Neutrophil (primary cell): ENCODE results near the gene ISCA1.

Experiments
- H3K27ac ChIP-seq: fragments of 200-600 bp; sonication (generic); 2 replicates; pipeline ENCODE4 v1.5.1; 2016; ENCODE audit warnings: mild to moderate bottlenecking, moderate library complexity
- H3K27me3 ChIP-seq: fragments of 200-600 bp; sonication (generic); 2 replicates; pipeline ENCODE4 v1.6.0; 2016; ENCODE audit warnings: mild to moderate bottlenecking
- H3K36me3 ChIP-seq: fragments of 200-600 bp; sonication (generic); 2 replicates; pipeline ENCODE4 v1.5.1; 2017
- H3K4me1 ChIP-seq, 2 experiments: fragments of 200-600 bp in 1 of 2; sonication (generic) in 1 of 2; 1 replicate in 1 of 2; 2 replicates in 1 of 2; pipeline versions ENCODE4 v1.5.1 to v1.6.1; 2013 to 2016; ENCODE audit warnings: low read depth in 1 of 2, low read length in 1 of 2, mild to moderate bottlenecking in 1 of 2, moderate library complexity in 1 of 2; ENCODE audit not compliant: control insufficient read depth in 1 of 2, insufficient read depth in 1 of 2
- H3K4me3 ChIP-seq, 2 experiments: fragments of 200-600 bp in 1 of 2; sonication (generic) in 1 of 2; 1 replicate in 1 of 2; 2 replicates in 1 of 2; pipeline ENCODE4 v1.5.1; 2013 to 2016; ENCODE audit warnings: low read depth in 1 of 2, low read length in 1 of 2, mild to moderate bottlenecking in 1 of 2, moderate library complexity in 1 of 2
- H3K9me3 ChIP-seq: fragments of 200-600 bp; sonication (generic); 2 replicates; pipeline ENCODE4 v1.5.1; 2016
- TF ChIP-seq, protein P1 (sequence below): fragments of 200-600 bp; sonication (generic); IDR thresholded peaks from 2 replicates; pipeline ENCODE4 v1.5.1; 2016; ENCODE audit warnings: antibody characterized with exemption

The ISCA1 gene

GRCh38 chr9:86324901-86325300 is 42.6 kb upstream of the ISCA1 start:
- Histone ChIP-seq H3K27me3 (no peaks in the 10 kb centered on the region), H3K27ac (no peak overlapping the region), H3K9me3 (no peaks in the 10 kb centered on the region), H3K4me1 (no peaks in the 10 kb centered on the region), H3K4me3 (no peak overlapping the region), H3K36me3 (peaks cover 100% of the 10 kb centered on the region)
- TF ChIP-seq, protein P1, sequence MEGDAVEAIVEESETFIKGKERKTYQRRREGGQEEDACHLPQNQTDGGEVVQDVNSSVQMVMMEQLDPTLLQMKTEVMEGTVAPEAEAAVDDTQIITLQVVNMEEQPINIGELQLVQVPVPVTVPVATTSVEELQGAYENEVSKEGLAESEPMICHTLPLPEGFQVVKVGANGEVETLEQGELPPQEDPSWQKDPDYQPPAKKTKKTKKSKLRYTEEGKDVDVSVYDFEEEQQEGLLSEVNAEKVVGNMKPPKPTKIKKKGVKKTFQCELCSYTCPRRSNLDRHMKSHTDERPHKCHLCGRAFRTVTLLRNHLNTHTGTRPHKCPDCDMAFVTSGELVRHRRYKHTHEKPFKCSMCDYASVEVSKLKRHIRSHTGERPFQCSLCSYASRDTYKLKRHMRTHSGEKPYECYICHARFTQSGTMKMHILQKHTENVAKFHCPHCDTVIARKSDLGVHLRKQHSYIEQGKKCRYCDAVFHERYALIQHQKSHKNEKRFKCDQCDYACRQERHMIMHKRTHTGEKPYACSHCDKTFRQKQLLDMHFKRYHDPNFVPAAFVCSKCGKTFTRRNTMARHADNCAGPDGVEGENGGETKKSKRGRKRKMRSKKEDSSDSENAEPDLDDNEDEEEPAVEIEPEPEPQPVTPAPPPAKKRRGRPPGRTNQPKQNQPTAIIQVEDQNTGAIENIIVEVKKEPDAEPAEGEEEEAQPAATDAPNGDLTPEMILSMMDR = no peak

- Histone ChIP-seq H3K36me3 (peaks cover 100% of the 10 kb centered on the region), H3K4me3 (no peak overlapping the region), H3K9me3 (no peaks in the 10 kb centered on the region), H3K4me1 (no peaks in the 10 kb centered on the region), H3K27ac (peak overlapping the region; percentile 11), H3K27me3 (no peaks in the 10 kb centered on the region)
- TF ChIP-seq, protein P1 = no peak
Measured at GRCh38 chr9:86324308-86324707, 42.0 kb upstream of the ISCA1 start.

GRCh38 chr9:86322973-86323644 is 40.8 kb upstream of the ISCA1 start:
- H3K27me3 ChIP-seq = no peaks in the 10 kb centered on the region
- H3K36me3 ChIP-seq = peaks cover 100% of the 10 kb centered on the region
- H3K4me1 ChIP-seq = no peaks in the 10 kb centered on the region
- H3K9me3 ChIP-seq = no peaks in the 10 kb centered on the region
- H3K4me3 ChIP-seq = no peak overlapping the region
- peak overlapping the region; percentile 49 for H3K27ac ChIP-seq
- TF ChIP-seq, protein P1 = no peak

- TF ChIP-seq, protein P1 = no peak
- Histone ChIP-seq H3K36me3 (peaks cover 100% of the 10 kb centered on the region), H3K27ac (no peak overlapping the region)
Measured at GRCh38 chr9:86321373-86321772, 39.0 kb upstream of the ISCA1 start.

GRCh38 chr9:86318187-86318586 is 35.8 kb upstream of the ISCA1 start:
- TF ChIP-seq, protein P1 = no peak

More at GRCh38 chr9:86321373-86321772, 39.0 kb upstream of the ISCA1 start:
- no peaks in the 10 kb centered on the region for H3K9me3 ChIP-seq
- no peaks in the 10 kb centered on the region for H3K4me1 ChIP-seq
- no peaks in the 10 kb centered on the region for H3K27me3 ChIP-seq
- H3K4me3 ChIP-seq = no peak overlapping the region

More at GRCh38 chr9:86318187-86318586, 35.8 kb upstream of the ISCA1 start:
- Histone ChIP-seq H3K36me3 (peaks cover 100% of the 10 kb centered on the region), H3K27ac (no peak overlapping the region), H3K27me3 (no peaks in the 10 kb centered on the region), H3K4me3 (no peak overlapping the region), H3K9me3 (no peaks in the 10 kb centered on the region), H3K4me1 (no peaks in the 10 kb centered on the region)
